GM21723 (cell line): ENCODE measurements around the gene RPS6KA1.
"Not testable (repeated sequence)": the region's sequence is repeated elsewhere in the genome, so short reads cannot be mapped to it uniquely, and the experiment has no call there.

Experiments used
- ATAC-seq: cut with Tn5 transposase; IDR thresholded peaks from one replicate; pipeline ENCODE4 v1.9.1; 2021; ENCODE audit warnings: mild to moderate bottlenecking, moderate library complexity; ENCODE audit not compliant: unreplicated experiment

RPS6KA1 gene

GRCh38 chr1:26529655-26530409, at the start of gene RPS6KA1:
TSS of gene RPS6KA1 (plus strand) at chr1:26529761. CDS start at chr1:26529921, 160 bp downstream.
- ATAC-seq, result peak; percentile 79

- ATAC-seq, result no peak
Observed at GRCh38 chr1:26482921-26483320, 46.6 kb upstream of the RPS6KA1 start.

- ATAC-seq, result no peak
Observed at GRCh38 chr1:26483980-26484379, 45.6 kb upstream of the RPS6KA1 start.

GRCh38 chr1:26490155-26490554, 39.4 kb upstream of the RPS6KA1 start:
- no peak for ATAC-seq

- no peak for ATAC-seq
Observed at GRCh38 chr1:26493267-26493666, 36.3 kb upstream of the RPS6KA1 start.

GRCh38 chr1:26493938-26494337, 35.6 kb upstream of the RPS6KA1 start:
- no peak for ATAC-seq

- no peak for ATAC-seq
Observed at GRCh38 chr1:26496861-26497260, 32.7 kb upstream of the RPS6KA1 start.

- ATAC-seq, result no peak
Observed at GRCh38 chr1:26498894-26499293, 30.7 kb upstream of the RPS6KA1 start.

GRCh38 chr1:26500488-26501175, 28.9 kb upstream of the RPS6KA1 start:
- peak; percentile 69 for ATAC-seq

GRCh38 chr1:26510711-26511110, 18.9 kb upstream of the RPS6KA1 start:
- ATAC-seq, result not testable (repeated sequence)

- ATAC-seq, result not testable (repeated sequence)
Observed at GRCh38 chr1:26515836-26516235, 13.7 kb upstream of the RPS6KA1 start.

- ATAC-seq, result no peak
Observed at GRCh38 chr1:26516987-26517765, 12.4 kb upstream of the RPS6KA1 start.

GRCh38 chr1:26517766-26518049, 11.9 kb upstream of the RPS6KA1 start:
- ATAC-seq, result no peak

- no peak for ATAC-seq
Observed at GRCh38 chr1:26518355-26518754, 11.2 kb upstream of the RPS6KA1 start.

GRCh38 chr1:26520339-26520738, 9.2 kb upstream of the RPS6KA1 start:
- no peak for ATAC-seq

- no peak for ATAC-seq
Observed at GRCh38 chr1:26521669-26522030, 7.9 kb upstream of the RPS6KA1 start.

GRCh38 chr1:26522073-26522472, 7.5 kb upstream of the RPS6KA1 start:
- no peak for ATAC-seq

GRCh38 chr1:26524181-26524580, 5.4 kb upstream of the RPS6KA1 start:
- no peak for ATAC-seq

GRCh38 chr1:26526287-26526686, 3.3 kb upstream of the RPS6KA1 start:
- ATAC-seq, result no peak

- ATAC-seq, result no peak
Observed at GRCh38 chr1:26529405-26529654, 231 bp upstream of the RPS6KA1 start.

- peak; percentile 13 for ATAC-seq
Observed at GRCh38 chr1:26530410-26530894, 891 bp downstream of the RPS6KA1 start.
